Measurements from ENCODE around the gene EEF2KMT. TPM values are rescaled to one million over a fixed set of nuclear protein-coding genes. Genes with fewer than 3 reads are reported as not detected.

The EEF2KMT gene
- total and polyA plus RNA-seq, 9 of the 15 experiments (the other 6 are each of a cell fraction or from before 2014, with no cell fraction given): 4.2 to 22.7 (median 12.8) TPM

- Histone ChIP-seq H3K79me2 (ENCODE audit: control insufficient read depth, insufficient read depth, low read length) (peaks cover 16% of the 10 kb centered on the region), H3K36me3 (ENCODE audit: control insufficient read depth, insufficient read depth, low read length) (0 out of 3 replicates have a peak, but pooled peaks cover 3% of the 10 kb centered on the region), H3K4me2 (ENCODE audit: insufficient read depth, low read length) (no peak overlapping the region), H3K4me1 (replicated peaks in 1 of 2; ENCODE audit: control insufficient read depth in 2 of 2, insufficient read depth in 2 of 2, low read length in 2 of 2) (peaks cover 6 to 11% of the 10 kb centered on the region in 2 experiments; a peak in 4 of 5 replicates), H2AFZ (ENCODE audit: low read depth, low read length) (no peak overlapping the region), H3K27me3 (ENCODE audit: control insufficient read depth in 2 of 2, insufficient read depth in 2 of 2, low read length in 2 of 2) (peaks cover 23 to 29% of the 10 kb centered on the region in 2 experiments; a peak in 4 of 5 replicates), H3K9ac (ENCODE audit: insufficient read depth in 1 of 2, low read depth in 2 of 2, low read length in 2 of 2) (no peak overlapping the region), H3K4me3 (no peak overlapping the region), H3K9me1 (ENCODE audit: control insufficient read depth, insufficient read depth, low read length) (no peaks in the 10 kb centered on the region), H3K9me3 (replicated peaks; ENCODE audit: control insufficient read depth, insufficient read depth, low read depth, low read length) (peaks cover 5% of the 10 kb centered on the region; the same call in 1 of the 2 replicates), H3K27ac (ENCODE audit: extremely low read depth, low read depth, low read length) (no peak overlapping the region), H4K20me1 (replicated peaks; ENCODE audit: control insufficient read depth, insufficient read depth, low read length) (no peaks in the 10 kb centered on the region)
- 8% methylated on average over 9 of the region's 9 CpGs for WGBS (ENCODE audit: insufficient coverage, low coverage, missing lambda C conversion rate)
- no peak for ATAC-seq
- FAIRE-seq: no peak
- ChIA-PET CTCF (ENCODE audit: low intra/inter-chr PET ratio) (no interaction called here), POLR2A (no interaction called here)
- DNase-seq (ENCODE audit: extremely low read depth in 1 of 4, low spot score in 3 of 4): no peak
- TF ChIP-seq RAD51 (IDR thresholded peaks at IDR 0.05; ENCODE audit: borderline replicate concordance, low read depth): peak; percentile 66
- TF ChIP-seq TOE1 (IDR thresholded peaks at IDR 0.05; ENCODE audit: borderline replicate concordance): peak; percentile 27; the same call in 1 of the 2 replicates
- TF ChIP-seq TOE1 (CRISPR knock-in tag; IDR thresholded peaks at IDR 0.05; ENCODE audit: borderline replicate concordance, low read depth): no peak
- no peak for TF ChIP-seq TRIM28 (IDR thresholded peaks at IDR 0.05)
- no peak for TF ChIP-seq GABPB1 (CRISPR knock-in tag; IDR thresholded peaks at IDR 0.05)
- peak; percentile 86 for TF ChIP-seq TFE3 (CRISPR knock-in tag; IDR thresholded peaks at IDR 0.05)
- in situ Hi-C loops (cut with MboI): no loop called here
- intact Hi-C loops (cut with micrococcal nuclease): no loop called here
- no TSS peak for BruUV-seq (replicated peaks)
These were observed 28.5 kb downstream of the EEF2KMT start for GRCh38 chr16:5069048-5069447.

Measured in K562 (cell line).